Spinal cord (tissue), 4 donors: ENCODE results near the gene BLOC1S1. TPM values are rescaled to one million over a fixed set of nuclear protein-coding genes. Genes with fewer than 3 reads are reported as not detected.

Source experiments
- polyA plus RNA-seq, 2 donors: library from polyadenylated mRNA; unstranded; fragments of 120-200 nt; gene quantifications; one replicate each; pipeline ENCODE4 v1.2.1, GENCODE V29; 2013; ENCODE audit not compliant: insufficient read length in 2 of 2
- small RNA-seq: library from RNA; depleted of rRNA; stranded (forward); fragments of <200 nt; gene quantifications from one replicate; pipeline ENCODE3, GENCODE V24; 2014; ENCODE audit warnings: low replicate concordance
- total RNA-seq, 2 donors: library from RNA; depleted of rRNA in 1 of 2; stranded (reverse); fragments of 120-200 nt in 1 of 2; fragments of >200 nt in 1 of 2; gene quantifications; one replicate each; pipeline versions ENCODE4 v1.2.3 to v1.2.4, GENCODE V29; 2013 to 2014

BLOC1S1 gene
- total and polyA plus RNA-seq, 4 donors: 45.7 to 187 (median 148) TPM

Small RNA genes lying within 50 kb of the gene (small RNA-seq; reads per million reads assigned to genes)
- gene AC009779.1 (not detected), gene RF00017 (not detected)

Other genes starting within 250 kb of the BLOC1S1 start
- gene OR6C70, start 245.9 kb upstream of the BLOC1S1 start, total RNA-seq: not detected
- not detected for gene OR6C70, start 245.9 kb upstream of the BLOC1S1 start, polyA plus RNA-seq
- gene OR6C68, start 223.7 kb upstream of the BLOC1S1 start, total RNA-seq: not detected
- not detected for gene OR6C68, start 223.7 kb upstream of the BLOC1S1 start, polyA plus RNA-seq
- gene OR6C4, start 166.4 kb upstream of the BLOC1S1 start, total RNA-seq: not detected
- gene OR6C4, start 166.4 kb upstream of the BLOC1S1 start, polyA plus RNA-seq: not detected
- gene OR2AP1, start 143.6 kb upstream of the BLOC1S1 start, total RNA-seq: not detected
- not detected for gene OR2AP1, start 143.6 kb upstream of the BLOC1S1 start, polyA plus RNA-seq
- gene OR10P1, start 79.2 kb upstream of the BLOC1S1 start, total RNA-seq: not detected
- gene OR10P1, start 79.2 kb upstream of the BLOC1S1 start, polyA plus RNA-seq: not detected
- gene ITGA7, start 8.1 kb upstream of the BLOC1S1 start, total RNA-seq: 10 to 100 TPM; 34.4 to 44.2 TPM
- 100 to 1,000 TPM in 1 of 2 donors, 10 to 100 TPM in 1; 88.6 to 115 TPM for gene ITGA7, start 8.1 kb upstream of the BLOC1S1 start, polyA plus RNA-seq
- gene RDH5, start 4.3 kb downstream of the BLOC1S1 start, total RNA-seq: 10 to 100 TPM in 1 of 2 donors, 1 to 10 TPM in 1; 7.7 to 15.4 TPM
- gene RDH5, start 4.3 kb downstream of the BLOC1S1 start, polyA plus RNA-seq: 10 to 100 TPM in 1 of 2 donors, 1 to 10 TPM in 1; 9.2 to 18.3 TPM
- gene CD63, start 13.0 kb downstream of the BLOC1S1 start, total RNA-seq: 100 to 1,000 TPM; 419 to 943 TPM
- gene CD63, start 13.0 kb downstream of the BLOC1S1 start, polyA plus RNA-seq: 100 to 1,000 TPM; 485 to 576 TPM
- gene GDF11, start 27.1 kb downstream of the BLOC1S1 start, total RNA-seq: 10 to 100 TPM in 1 of 2 donors, 1 to 10 TPM in 1; 9.6 to 10.1 TPM
- gene GDF11, start 27.1 kb downstream of the BLOC1S1 start, polyA plus RNA-seq: 10 to 100 TPM; 32.3 to 36.1 TPM
- gene SARNP, start 101.7 kb downstream of the BLOC1S1 start, total RNA-seq: 10 to 100 TPM; 52.9 to 98.1 TPM
- gene SARNP, start 101.7 kb downstream of the BLOC1S1 start, polyA plus RNA-seq: 10 to 100 TPM; 86.5 to 95.9 TPM
- 10 to 100 TPM; 12.6 to 29.9 TPM for gene ORMDL2, start 102.0 kb downstream of the BLOC1S1 start, total RNA-seq
- gene ORMDL2, start 102.0 kb downstream of the BLOC1S1 start, polyA plus RNA-seq: 10 to 100 TPM; 23.4 to 25.7 TPM
- gene DNAJC14, start 113.5 kb downstream of the BLOC1S1 start, total RNA-seq: 10 to 100 TPM; 27.7 to 40.1 TPM
- gene DNAJC14, start 113.5 kb downstream of the BLOC1S1 start, polyA plus RNA-seq: 10 to 100 TPM; 24.9 to 25.7 TPM
- 1 to 10 TPM in 1 of 2 donors, under 1 TPM in 1; 0.20 to 1.5 TPM for gene MMP19, start 126.9 kb downstream of the BLOC1S1 start, total RNA-seq
- gene MMP19, start 126.9 kb downstream of the BLOC1S1 start, polyA plus RNA-seq: under 1 TPM; 0.54 to 0.74 TPM
- 10 to 100 TPM; 17.8 to 31.5 TPM for gene PYM1, start 211.8 kb downstream of the BLOC1S1 start, total RNA-seq
- 10 to 100 TPM; 33.2 to 36.7 TPM for gene PYM1, start 211.8 kb downstream of the BLOC1S1 start, polyA plus RNA-seq
- gene DGKA, start 215.1 kb downstream of the BLOC1S1 start, total RNA-seq: 10 to 100 TPM; 19.5 to 33.3 TPM
- 10 to 100 TPM; 33.1 to 35.0 TPM for gene DGKA, start 215.1 kb downstream of the BLOC1S1 start, polyA plus RNA-seq
- gene PMEL, start 250.0 kb downstream of the BLOC1S1 start, total RNA-seq: 1 to 10 TPM in 1 of 2 donors, under 1 TPM in 1; 0.79 to 8.8 TPM
- gene PMEL, start 250.0 kb downstream of the BLOC1S1 start, polyA plus RNA-seq: 1 to 10 TPM in 1 of 2 donors, under 1 TPM in 1; 0.70 to 1.5 TPM